SJCRH30 (cell line): Measurements from ENCODE around the gene GALNT17. TPM values are rescaled to one million over a fixed set of nuclear protein-coding genes. Genes with fewer than 3 reads are reported as not detected.
A peak's percentile ranks its signal among the peaks of the same experiment; 100 is the strongest.
"Not testable (repeated sequence)": the region's sequence is repeated elsewhere in the genome, so short reads cannot be mapped to it uniquely, and the experiment has no call there.

Experiments used
- DNase-seq, 2 experiments: peaks; one replicate each; pipeline ENCODE4 v3.0.0-alpha.2; 2015 to 2020
- H3K27ac ChIP-seq: fragments of 250-450 bp; sonication (Bioruptor Pico); 2 replicates; pipeline ENCODE4 v1.5.1; 2020; ENCODE audit warnings: mild to moderate bottlenecking, moderate library complexity
- H3K27me3 ChIP-seq: fragments of 250-450 bp; sonication (Bioruptor Pico); 2 replicates; pipeline ENCODE4 v1.5.1; 2020; ENCODE audit warnings: mild to moderate bottlenecking, moderate library complexity
- H3K36me3 ChIP-seq: fragments of 250-450 bp; sonication (Bioruptor Pico); 2 replicates; pipeline ENCODE4 v1.5.1; 2020; ENCODE audit warnings: mild to moderate bottlenecking, moderate library complexity
- H3K4me1 ChIP-seq: fragments of 250-450 bp; sonication (Bioruptor Pico); 2 replicates; pipeline ENCODE4 v1.5.1; 2020; ENCODE audit warnings: mild to moderate bottlenecking, moderate library complexity
- H3K4me3 ChIP-seq: fragments of 250-450 bp; sonication (Bioruptor Pico); 2 replicates; pipeline ENCODE4 v1.5.1; 2020; ENCODE audit warnings: mild to moderate bottlenecking, moderate library complexity
- H3K9me3 ChIP-seq: fragments of 250-450 bp; sonication (Bioruptor Pico); replicated peaks from 2 replicates; pipeline ENCODE4 v1.5.1; 2020; ENCODE audit warnings: mild to moderate bottlenecking, moderate library complexity
- total RNA-seq: library from RNA; depleted of rRNA; stranded (reverse); fragments of >200 nt; shearing (Covaris generic); gene quantifications from 2 replicates; pipeline ENCODE4 v1.2.3, GENCODE V29; 2014

Gene GALNT17
- total RNA-seq, 1 experiment from 2014 or later = not detected

GRCh38 chr7:71236230-71237105, 104.5 kb downstream of the GALNT17 start:
- no peak for DNase-seq
- no peaks in the 10 kb centered on the region for H3K27me3 ChIP-seq
- no peaks in the 10 kb centered on the region for H3K36me3 ChIP-seq
- no peaks in the 10 kb centered on the region for H3K9me3 ChIP-seq
- H3K4me3 ChIP-seq = no peak overlapping the region
- no peaks in the 10 kb centered on the region for H3K4me1 ChIP-seq
- H3K27ac ChIP-seq = no peak overlapping the region

- H3K27ac ChIP-seq = no peak overlapping the region
- peak in 1 of 2 experiments; percentile 5 for DNase-seq
Measured at GRCh38 chr7:71237945-71238344, 106.0 kb downstream of the GALNT17 start.

GRCh38 chr7:71238581-71239295, 106.8 kb downstream of the GALNT17 start:
- Histone ChIP-seq H3K27ac (no peak overlapping the region), H3K36me3 (no peaks in the 10 kb centered on the region), H3K4me3 (no peak overlapping the region), H3K9me3 (no peaks in the 10 kb centered on the region), H3K4me1 (no peaks in the 10 kb centered on the region), H3K27me3 (no peaks in the 10 kb centered on the region)
- DNase-seq = no peak

More at GRCh38 chr7:71237945-71238344, 106.0 kb downstream of the GALNT17 start:
- no peaks in the 10 kb centered on the region for H3K9me3 ChIP-seq
- H3K4me3 ChIP-seq = no peak overlapping the region
- no peaks in the 10 kb centered on the region for H3K27me3 ChIP-seq
- H3K36me3 ChIP-seq = no peaks in the 10 kb centered on the region
- H3K4me1 ChIP-seq = no peaks in the 10 kb centered on the region

- Histone ChIP-seq H3K36me3 (no peaks in the 10 kb centered on the region), H3K4me1 (no peaks in the 10 kb centered on the region), H3K27ac (no peak overlapping the region), H3K4me3 (no peak overlapping the region), H3K9me3 (no peaks in the 10 kb centered on the region), H3K27me3 (no peaks in the 10 kb centered on the region)
- peak in 1 of 2 experiments; percentile 17 for DNase-seq
Measured at GRCh38 chr7:71239586-71240268, 107.8 kb downstream of the GALNT17 start.

GRCh38 chr7:71243736-71244410, 111.9 kb downstream of the GALNT17 start:
- Histone ChIP-seq H3K27ac (no peak overlapping the region), H3K27me3 (no peaks in the 10 kb centered on the region), H3K4me1 (no peaks in the 10 kb centered on the region), H3K9me3 (no peaks in the 10 kb centered on the region), H3K4me3 (no peak overlapping the region), H3K36me3 (no peaks in the 10 kb centered on the region)
- DNase-seq = no peak

- Histone ChIP-seq H3K36me3 (no peaks in the 10 kb centered on the region), H3K9me3 (no peaks in the 10 kb centered on the region), H3K27me3 (no peaks in the 10 kb centered on the region), H3K4me3 (no peak overlapping the region), H3K27ac (no peak overlapping the region), H3K4me1 (no peaks in the 10 kb centered on the region)
- no peak for DNase-seq
Measured at GRCh38 chr7:71245038-71245437, 113.1 kb downstream of the GALNT17 start.

- H3K4me1 ChIP-seq = no peaks in the 10 kb centered on the region
- no peak for DNase-seq
- no peaks in the 10 kb centered on the region for H3K36me3 ChIP-seq
Measured at GRCh38 chr7:71251706-71252105, 119.8 kb downstream of the GALNT17 start.

GRCh38 chr7:71254751-71255150, 122.8 kb downstream of the GALNT17 start:
- no peaks in the 10 kb centered on the region for H3K9me3 ChIP-seq
- no peaks in the 10 kb centered on the region for H3K27me3 ChIP-seq
- no peaks in the 10 kb centered on the region for H3K36me3 ChIP-seq
- no peak overlapping the region for H3K4me3 ChIP-seq
- DNase-seq = no peak
- H3K27ac ChIP-seq = no peak overlapping the region
- no peaks in the 10 kb centered on the region for H3K4me1 ChIP-seq

More at GRCh38 chr7:71251706-71252105, 119.8 kb downstream of the GALNT17 start:
- no peaks in the 10 kb centered on the region for H3K9me3 ChIP-seq
- H3K27me3 ChIP-seq = no peaks in the 10 kb centered on the region
- no peak overlapping the region for H3K27ac ChIP-seq
- no peak overlapping the region for H3K4me3 ChIP-seq

GRCh38 chr7:71255537-71256178, 123.7 kb downstream of the GALNT17 start:
- H3K4me3 ChIP-seq = no peak overlapping the region
- no peaks in the 10 kb centered on the region for H3K36me3 ChIP-seq
- H3K4me1 ChIP-seq = no peaks in the 10 kb centered on the region
- H3K27me3 ChIP-seq = no peaks in the 10 kb centered on the region
- DNase-seq = no peak
- H3K27ac ChIP-seq = no peak overlapping the region
- H3K9me3 ChIP-seq = no peaks in the 10 kb centered on the region

- no peak overlapping the region for H3K27ac ChIP-seq
- no peaks in the 10 kb centered on the region for H3K27me3 ChIP-seq
- H3K4me3 ChIP-seq = no peak overlapping the region
- H3K36me3 ChIP-seq = no peaks in the 10 kb centered on the region
- no peaks in the 10 kb centered on the region; the same call in 1 of the 2 replicates for H3K9me3 ChIP-seq
- no peaks in the 10 kb centered on the region for H3K4me1 ChIP-seq
- DNase-seq = no peak
Measured at GRCh38 chr7:71261066-71261465, 129.1 kb downstream of the GALNT17 start.

GRCh38 chr7:71262834-71263233, 130.9 kb downstream of the GALNT17 start:
- not testable (repeated sequence) for H3K27ac ChIP-seq, H3K4me3 ChIP-seq, DNase-seq, H3K27me3 ChIP-seq, H3K36me3 ChIP-seq, H3K4me1 ChIP-seq, H3K9me3 ChIP-seq

GRCh38 chr7:71264005-71264404, 132.1 kb downstream of the GALNT17 start:
- H3K4me1 ChIP-seq = no peaks in the 10 kb centered on the region
- no peak overlapping the region for H3K4me3 ChIP-seq
- no peaks in the 10 kb centered on the region for H3K27me3 ChIP-seq
- H3K9me3 ChIP-seq = no peaks in the 10 kb centered on the region; the same call in 1 of the 2 replicates
- DNase-seq = no peak
- H3K27ac ChIP-seq = no peak overlapping the region
- H3K36me3 ChIP-seq = no peaks in the 10 kb centered on the region

GRCh38 chr7:71266912-71267311, 135.0 kb downstream of the GALNT17 start:
- no peaks in the 10 kb centered on the region for H3K27me3 ChIP-seq
- H3K4me1 ChIP-seq = no peaks in the 10 kb centered on the region
- no peak overlapping the region for H3K4me3 ChIP-seq
- no peak for DNase-seq
- H3K27ac ChIP-seq = no peak overlapping the region
- no peaks in the 10 kb centered on the region; the same call in 1 of the 2 replicates for H3K9me3 ChIP-seq
- H3K36me3 ChIP-seq = no peaks in the 10 kb centered on the region
